ENCODE measurements around the gene PCMTD2.

The PCMTD2 gene

GRCh38 chr20:64256282-64256935 lies 861 bp downstream of the PCMTD2 start:
- H3K27me3 Mint-ChIP-seq (ENCODE audit: low read depth, poor library complexity): peaks cover 23% of the 10 kb centered on the region
- no peak for DNase-seq
- H3K4me3 Mint-ChIP-seq: peak overlapping the region; percentile 97
- H3K4me1 Mint-ChIP-seq: peaks cover 63% of the 10 kb centered on the region
- TF ChIP-seq CTCF (IDR thresholded peaks at IDR 0.05): no peak
- H3K27ac Mint-ChIP-seq: peak overlapping the region; percentile 78
- H3K36me3 Mint-ChIP-seq (ENCODE audit: low read depth): peaks cover 6% of the 10 kb centered on the region
- no peaks in the 10 kb centered on the region for H3K9me3 Mint-ChIP-seq

- Mint-ChIP-seq H3K9me3 (no peaks in the 10 kb centered on the region), H3K27me3 (ENCODE audit: low read depth, poor library complexity) (peaks cover 17% of the 10 kb centered on the region), H3K36me3 (ENCODE audit: low read depth) (peaks cover 9% of the 10 kb centered on the region), H3K4me3 (peak overlapping the region; percentile 97), H3K4me1 (peaks cover 66% of the 10 kb centered on the region), H3K27ac (peak overlapping the region; percentile 78)
- DNase-seq: no peak
- no peak for TF ChIP-seq CTCF (IDR thresholded peaks at IDR 0.05)
These were observed 1.7 kb downstream of the PCMTD2 start for GRCh38 chr20:64257107-64257757.

- DNase-seq: no peak
- Mint-ChIP-seq H3K4me1 (peaks cover 66% of the 10 kb centered on the region), H3K27me3 (ENCODE audit: low read depth, poor library complexity) (peaks cover 7% of the 10 kb centered on the region), H3K27ac (no peak overlapping the region), H3K4me3 (peak overlapping the region; percentile 43), H3K36me3 (ENCODE audit: low read depth) (peaks cover 9% of the 10 kb centered on the region), H3K9me3 (no peaks in the 10 kb centered on the region)
- no peak for TF ChIP-seq CTCF (IDR thresholded peaks at IDR 0.05)
These were observed 2.7 kb downstream of the PCMTD2 start for GRCh38 chr20:64258071-64258823.

GRCh38 chr20:64260239-64260638 lies 4.7 kb downstream of the PCMTD2 start:
- TF ChIP-seq CTCF (IDR thresholded peaks at IDR 0.05): no peak
- DNase-seq: no peak
- H3K27me3 Mint-ChIP-seq (ENCODE audit: low read depth, poor library complexity): peaks cover 4% of the 10 kb centered on the region
- peak overlapping the region; percentile 90 for H3K27ac Mint-ChIP-seq
- H3K9me3 Mint-ChIP-seq: no peaks in the 10 kb centered on the region
- peaks cover 18% of the 10 kb centered on the region for H3K36me3 Mint-ChIP-seq (ENCODE audit: low read depth)
- peaks cover 57% of the 10 kb centered on the region for H3K4me1 Mint-ChIP-seq
- no peak overlapping the region for H3K4me3 Mint-ChIP-seq

GRCh38 chr20:64261138-64261537 lies 5.6 kb downstream of the PCMTD2 start:
- Mint-ChIP-seq H3K27me3 (ENCODE audit: low read depth, poor library complexity) (peaks cover 4% of the 10 kb centered on the region), H3K4me3 (peak overlapping the region; percentile 22), H3K4me1 (peaks cover 55% of the 10 kb centered on the region), H3K9me3 (no peaks in the 10 kb centered on the region), H3K36me3 (ENCODE audit: low read depth) (peaks cover 26% of the 10 kb centered on the region), H3K27ac (peak overlapping the region; percentile 35)
- no peak for TF ChIP-seq CTCF (IDR thresholded peaks at IDR 0.05)
- DNase-seq: peak; percentile 46
